ENCODE measurements around the gene CRHR1.

The CRHR1 gene

GRCh38 chr17:45759761-45760160 lies 24.4 kb upstream of the CRHR1 start:
- DNase-seq: no peak

- DNase-seq: no peak
Measured at GRCh38 chr17:45761957-45762565, 22.1 kb upstream of the CRHR1 start.

- no peak for DNase-seq
Measured at GRCh38 chr17:45763182-45763581, 20.9 kb upstream of the CRHR1 start.

- DNase-seq: no peak
Measured at GRCh38 chr17:45764479-45764878, 19.6 kb upstream of the CRHR1 start.

- no peak for DNase-seq
Measured at GRCh38 chr17:45768000-45768399, 16.1 kb upstream of the CRHR1 start.

- no peak for DNase-seq
Measured at GRCh38 chr17:45770632-45771270, 13.4 kb upstream of the CRHR1 start.

- DNase-seq: no peak
Measured at GRCh38 chr17:45771271-45771959, 12.7 kb upstream of the CRHR1 start.

GRCh38 chr17:45775148-45775547 lies 9.0 kb upstream of the CRHR1 start:
- DNase-seq: no peak

- DNase-seq: no peak
Measured at GRCh38 chr17:45775576-45776011, 8.5 kb upstream of the CRHR1 start.

GRCh38 chr17:45776896-45777295 lies 7.2 kb upstream of the CRHR1 start:
- no peak for DNase-seq

GRCh38 chr17:45777388-45777787 lies 6.7 kb upstream of the CRHR1 start:
- DNase-seq: no peak

- no peak for DNase-seq
Measured at GRCh38 chr17:45780921-45781320, 3.2 kb upstream of the CRHR1 start.

- peak; percentile 54 for DNase-seq
Measured at GRCh38 chr17:45782889-45783592, 1.1 kb upstream of the CRHR1 start.

- DNase-seq: peak; percentile 57
Measured at GRCh38 chr17:45783593-45784292, 377 bp upstream of the CRHR1 start.

GRCh38 chr17:45784741-45785479 lies 790 bp downstream of the CRHR1 start:
- DNase-seq: no peak

GRCh38 chr17:45785480-45786193 lies 1.5 kb downstream of the CRHR1 start:
- no peak for DNase-seq

GRCh38 chr17:45786349-45786748 lies 2.2 kb downstream of the CRHR1 start:
- no peak for DNase-seq

GRCh38 chr17:45787044-45787443 lies 2.9 kb downstream of the CRHR1 start:
- DNase-seq: no peak

- no peak for DNase-seq
Measured at GRCh38 chr17:45787656-45788055, 3.5 kb downstream of the CRHR1 start.

- DNase-seq: no peak
Measured at GRCh38 chr17:45788057-45788456, 3.9 kb downstream of the CRHR1 start.

GRCh38 chr17:45789874-45790273 lies 5.8 kb downstream of the CRHR1 start:
- no peak for DNase-seq
